Esophagus muscularis mucosa (tissue), 4 donors: Measurements from ENCODE around the gene NCMAP. TPM values are rescaled to one million over a fixed set of nuclear protein-coding genes. Genes with fewer than 3 reads are reported as not detected.

Experiments used
- DNase-seq: peaks from one replicate; pipeline ENCODE4 v3.0.0-alpha.2; 2017; ENCODE audit errors: extremely low spot score
- H3K27ac ChIP-seq, 4 donors: fragments of 200-600 bp; sonication (generic); replicated peaks in 1 of 4; 1 replicate in 3 of 4; 2 replicates in 1 of 4; pipeline ENCODE4 v1.5.1; 2016 to 2019; ENCODE audit warnings: mild to moderate bottlenecking in 1 of 4
- H3K27me3 ChIP-seq, 4 donors: fragments of 200-600 bp; sonication (generic); one replicate each; pipeline versions ENCODE4 v1.5.1 to v1.6.0; 2016 to 2019
- H3K36me3 ChIP-seq, 4 donors: fragments of 200-600 bp; sonication (generic); one replicate each; pipeline ENCODE4 v1.5.1; 2016 to 2019
- H3K4me1 ChIP-seq, 4 donors: fragments of 200-600 bp; sonication (generic); one replicate each; pipeline ENCODE4 v1.5.1; 2016 to 2019
- H3K4me3 ChIP-seq, 4 donors: fragments of 200-600 bp; sonication (generic); 1 replicate in 2 of 4; 2 replicates in 2 of 4; pipeline ENCODE4 v1.5.1; 2016 to 2019; ENCODE audit warnings: mild to moderate bottlenecking in 4 of 4, moderate library complexity in 1 of 4
- H3K9me3 ChIP-seq, 4 donors: fragments of 200-600 bp; sonication (generic); 1 replicate in 3 of 4; 2 replicates in 1 of 4; pipeline ENCODE4 v1.5.1; 2016 to 2019
- EP300 ChIP-seq: sonication (generic); formaldehyde crosslinking; IDR thresholded peaks from one replicate; pipeline ENCODE4 v1.6.1; 2017; ENCODE audit warnings: antibody characterized with exemption
- POLR2A ChIP-seq: fragments of 450-650 bp; IDR thresholded peaks from one replicate; pipeline ENCODE4 v1.6.1; 2017; ENCODE audit warnings: antibody characterized with exemption, moderate library complexity, mild to moderate bottlenecking, low read depth
- POLR2AphosphoS5 ChIP-seq, 2 donors: sonication (generic); formaldehyde crosslinking; IDR thresholded peaks; one replicate each; pipeline ENCODE4 v1.6.1; 2017; ENCODE audit warnings: antibody characterized with exemption in 2 of 2
- WGBS: methylation state at CpG from one replicate; pipeline ENCODE4 v1.1.5; 2018; 5-methylcytosine and 5-hydroxymethylcytosine counted together
- intact Hi-C: fragments of 100-400 bp; cut with DNase I; formaldehyde crosslinking; loops from one replicate; pipeline ENCODE4 v1.15.1; 2023
- total RNA-seq, 4 donors: library from RNA; depleted of rRNA; stranded (reverse); fragments of >200 nt; gene quantifications; one replicate each; pipeline versions ENCODE4 v1.1.0 to v1.2.1, GENCODE V29; 2016
- TF ChIP-seq, protein P1 (sequence below), 3 experiments: fragments of 200-600 bp in 2 of 3; fragments of 450-650 bp in 1 of 3; sonication (generic) in 2 of 3; IDR thresholded peaks; one replicate each; pipeline ENCODE4 v1.5.1; 2017 to 2019; ENCODE audit warnings: antibody characterized with exemption in 3 of 3, mild to moderate bottlenecking in 2 of 3, moderate library complexity in 1 of 3

Gene NCMAP
- total RNA-seq, 4 donors from 2014 or later, result 0.17 to 0.65 (median 0.34) TPM; not detected in 1

- Histone ChIP-seq H3K9me3 (no peaks in the 10 kb centered on the region), H3K4me1 (no peaks in the 10 kb centered on the region), H3K4me3 (no peak overlapping the region), H3K27ac (no peak overlapping the region), H3K36me3 (no peaks in the 10 kb centered on the region), H3K27me3 (peaks cover 0 to 25% (median 0%) of the 10 kb centered on the region in 4 donors)
- no peak for DNase-seq
- intact Hi-C loops, result no loop called here
- TF ChIP-seq EP300, result no peak
- TF ChIP-seq POLR2A, result no peak
- no peak for TF ChIP-seq POLR2AphosphoS5 (IDR thresholded peaks at IDR 0.05)
- TF ChIP-seq, protein P1, sequence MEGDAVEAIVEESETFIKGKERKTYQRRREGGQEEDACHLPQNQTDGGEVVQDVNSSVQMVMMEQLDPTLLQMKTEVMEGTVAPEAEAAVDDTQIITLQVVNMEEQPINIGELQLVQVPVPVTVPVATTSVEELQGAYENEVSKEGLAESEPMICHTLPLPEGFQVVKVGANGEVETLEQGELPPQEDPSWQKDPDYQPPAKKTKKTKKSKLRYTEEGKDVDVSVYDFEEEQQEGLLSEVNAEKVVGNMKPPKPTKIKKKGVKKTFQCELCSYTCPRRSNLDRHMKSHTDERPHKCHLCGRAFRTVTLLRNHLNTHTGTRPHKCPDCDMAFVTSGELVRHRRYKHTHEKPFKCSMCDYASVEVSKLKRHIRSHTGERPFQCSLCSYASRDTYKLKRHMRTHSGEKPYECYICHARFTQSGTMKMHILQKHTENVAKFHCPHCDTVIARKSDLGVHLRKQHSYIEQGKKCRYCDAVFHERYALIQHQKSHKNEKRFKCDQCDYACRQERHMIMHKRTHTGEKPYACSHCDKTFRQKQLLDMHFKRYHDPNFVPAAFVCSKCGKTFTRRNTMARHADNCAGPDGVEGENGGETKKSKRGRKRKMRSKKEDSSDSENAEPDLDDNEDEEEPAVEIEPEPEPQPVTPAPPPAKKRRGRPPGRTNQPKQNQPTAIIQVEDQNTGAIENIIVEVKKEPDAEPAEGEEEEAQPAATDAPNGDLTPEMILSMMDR (IDR thresholded peaks at IDR 0.05), result no peak
- 49% methylated on average over 2 of the region's 3 CpGs for WGBS
Observed at GRCh38 chr1:24591781-24592180, 35.9 kb downstream of the NCMAP start.

GRCh38 chr1:24594328-24594598 lies 38.4 kb downstream of the NCMAP start:
- H3K4me1 ChIP-seq, result no peaks in the 10 kb centered on the region
- TF ChIP-seq POLR2A (no peak), POLR2AphosphoS5 (IDR thresholded peaks at IDR 0.05) (no peak)
- TF ChIP-seq, protein P1 (IDR thresholded peaks at IDR 0.05), result no peak
- H3K9me3 ChIP-seq, result no peaks in the 10 kb centered on the region
- peaks cover 0 to 36% (median 0%) of the 10 kb centered on the region in 4 donors for H3K27me3 ChIP-seq
- H3K4me3 ChIP-seq, result no peak overlapping the region
- 79% methylated on average over 3 of the region's 3 CpGs for WGBS
- intact Hi-C loops, result no loop called here
- DNase-seq, result no peak
- no peak overlapping the region for H3K27ac ChIP-seq
- no peaks in the 10 kb centered on the region for H3K36me3 ChIP-seq

DNA sequence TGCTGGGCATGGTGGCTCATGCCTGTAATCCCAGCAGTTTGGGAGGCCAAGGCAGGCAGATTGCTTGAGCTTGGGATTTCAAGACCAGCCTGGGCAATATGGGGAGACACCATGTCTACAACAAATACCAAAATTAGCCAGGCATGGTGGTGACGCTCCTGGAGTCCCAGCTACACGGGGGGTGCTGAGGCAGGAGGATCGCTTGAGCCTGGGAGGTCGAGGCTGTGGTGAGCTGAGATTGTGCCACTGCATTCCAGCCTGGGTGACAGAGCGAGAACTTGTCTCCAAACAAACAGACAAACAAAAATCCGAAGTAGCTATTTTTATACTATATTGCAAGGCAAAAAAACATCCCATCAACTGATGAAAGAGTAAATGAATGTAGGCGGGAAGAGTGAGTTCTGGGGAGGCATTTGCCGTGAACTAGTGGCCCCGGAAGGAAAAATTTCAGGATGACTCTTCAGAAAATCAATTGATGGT lies 40.6 kb downstream of the NCMAP start:
- H3K9me3 ChIP-seq, result no peaks in the 10 kb centered on the region
- WGBS, result 77% methylated on average over 9 of the region's 9 CpGs
- intact Hi-C loops, result no loop called here
- H3K4me3 ChIP-seq, result no peak overlapping the region
- peaks cover 0 to 49% (median 0%) of the 10 kb centered on the region in 4 donors for H3K27me3 ChIP-seq
- H3K36me3 ChIP-seq, result no peaks in the 10 kb centered on the region
- DNase-seq, result no peak
- H3K4me1 ChIP-seq, result no peaks in the 10 kb centered on the region
- no peak overlapping the region for H3K27ac ChIP-seq
- no peak for TF ChIP-seq POLR2A
- no peak for TF ChIP-seq EP300
- no peak for TF ChIP-seq POLR2AphosphoS5 (IDR thresholded peaks at IDR 0.05)
- TF ChIP-seq, protein P1 (IDR thresholded peaks at IDR 0.05), result no peak

GRCh38 chr1:24599265-24599664 lies 43.4 kb downstream of the NCMAP start:
- H3K4me3 ChIP-seq, result no peak overlapping the region
- intact Hi-C loops, result no loop called here
- H3K9me3 ChIP-seq, result no peaks in the 10 kb centered on the region
- H3K4me1 ChIP-seq, result no peaks in the 10 kb centered on the region
- no peak for DNase-seq
- WGBS, result 97% methylated on average over 3 of the region's 3 CpGs
- TF ChIP-seq POLR2A, result no peak
- no peak for TF ChIP-seq EP300
- no peak for TF ChIP-seq POLR2AphosphoS5 (IDR thresholded peaks at IDR 0.05)
- TF ChIP-seq, protein P1 (IDR thresholded peaks at IDR 0.05), result no peak
- H3K36me3 ChIP-seq, result no peaks in the 10 kb centered on the region
- peaks cover 0 to 39% (median 0%) of the 10 kb centered on the region in 4 donors for H3K27me3 ChIP-seq
- no peak overlapping the region for H3K27ac ChIP-seq

DNA sequence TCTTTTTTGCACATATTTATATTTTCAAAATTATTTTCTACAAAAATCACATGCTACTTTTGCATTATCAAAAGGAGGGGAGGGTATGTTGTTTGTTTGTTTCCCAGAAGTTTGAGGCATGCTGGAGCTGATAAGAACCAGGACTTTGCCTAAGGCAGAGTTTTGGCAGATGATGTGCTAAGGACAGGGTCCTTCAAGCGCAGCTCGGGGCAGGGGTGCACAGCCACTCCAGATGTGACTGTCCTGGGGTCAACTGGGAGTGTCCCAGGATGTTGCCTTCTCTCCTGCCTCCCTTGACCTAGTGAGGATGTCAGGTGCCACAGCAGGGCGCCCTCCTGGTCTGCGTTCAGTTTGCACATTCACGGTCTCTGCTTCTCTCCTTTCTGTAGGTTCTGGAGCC lies 44.7 kb downstream of the NCMAP start:
- H3K27ac ChIP-seq, result no peak overlapping the region
- TF ChIP-seq POLR2A, result no peak
- no peak for TF ChIP-seq POLR2AphosphoS5 (IDR thresholded peaks at IDR 0.05)
- no peak for TF ChIP-seq EP300
- TF ChIP-seq, protein P1 (IDR thresholded peaks at IDR 0.05), result no peak
- WGBS, result 37% methylated on average over 2 of the region's 5 CpGs
- DNase-seq, result no peak
- H3K4me3 ChIP-seq, result no peak overlapping the region
- H3K27me3 ChIP-seq, result peaks cover 0 to 35% (median 0%) of the 10 kb centered on the region in 4 donors
- intact Hi-C loops, result no loop called here
- no peaks in the 10 kb centered on the region for H3K36me3 ChIP-seq
- H3K9me3 ChIP-seq, result no peaks in the 10 kb centered on the region
- no peaks in the 10 kb centered on the region for H3K4me1 ChIP-seq
